ENCODE results near the gene LTB4R2. TPM values are rescaled to one million over a fixed set of nuclear protein-coding genes. Genes with fewer than 3 reads are reported as not detected.

Gene LTB4R2
- total and polyA plus RNA-seq, 2 experiments from 2014 or later, result 0.40 to 12.6 TPM

DNA sequence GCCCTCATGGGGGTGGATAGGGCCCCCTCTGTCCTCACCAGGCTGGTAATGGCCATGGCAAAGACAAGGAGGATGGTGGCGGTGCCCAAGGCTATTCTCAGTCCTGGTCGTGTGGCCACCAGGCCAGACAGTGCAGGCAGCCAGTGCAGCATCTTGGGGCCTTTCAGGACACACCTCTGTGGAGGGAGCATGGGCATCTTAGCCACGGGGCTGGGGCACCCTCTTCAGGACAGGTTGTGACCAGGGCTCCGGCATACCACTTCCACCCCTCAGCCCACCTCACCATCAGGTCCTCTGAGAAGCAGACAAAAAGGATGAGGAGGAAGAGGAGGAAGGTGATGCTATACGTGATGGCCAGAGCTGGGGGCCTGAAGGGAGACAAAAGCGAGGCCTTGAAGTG lies 14.1 kb downstream of the LTB4R2 start:
- Histone ChIP-seq H3K27me3 (ENCODE audit: insufficient read depth) (peaks cover 30% of the 10 kb centered on the region), H3K36me3 (ENCODE audit: insufficient read depth) (no peaks in the 10 kb centered on the region), H3K79me2 (replicated peaks; ENCODE audit: insufficient read depth) (no peaks in the 10 kb centered on the region), H3K4me2 (no peak overlapping the region), H3K4me1 (ENCODE audit: insufficient read depth) (no peaks in the 10 kb centered on the region), H3K27ac (ENCODE audit: low read depth) (no peak overlapping the region), H3K9me2 (ENCODE audit: insufficient read depth) (no peaks in the 10 kb centered on the region), H3F3A (replicated peaks; ENCODE audit: low read depth) (no peaks in the 10 kb centered on the region), H4K20me1 (replicated peaks; ENCODE audit: insufficient read depth) (no peaks in the 10 kb centered on the region), H3K4me3 (no peak overlapping the region), H2AFZ (no peak overlapping the region)
- no peaks in the 10 kb centered on the region; the same call in 2 of the 3 replicates for H3K36me3 Mint-ChIP-seq (ENCODE audit: low read depth)
- H3K4me1 Mint-ChIP-seq, result peaks cover 2% of the 10 kb centered on the region; the same call in 1 of the 3 replicates
- DNase-seq (ENCODE audit: low spot score) (no peak), ATAC-seq (no peak)
- H3K9me3 Mint-ChIP-seq, result no peaks in the 10 kb centered on the region; the same call in 2 of the 3 replicates
- H3K27ac Mint-ChIP-seq, result no peak overlapping the region
- TF ChIP-seq CTCF (conservative IDR thresholded peaks at IDR 0.05; ENCODE audit: low read depth in 2 of 2), result 0 out of 4 replicates have a peak, but pooled peaks of 1 of the 2 experiments have one; percentile 2
- no peak for TF ChIP-seq EZH2 (IDR thresholded peaks at IDR 0.05; ENCODE audit: low read depth, unreplicated experiment)
- H3K27me3 Mint-ChIP-seq (ENCODE audit: insufficient read depth, low read depth, poor library complexity), result peaks cover 16% of the 10 kb centered on the region
- H3K4me3 Mint-ChIP-seq, result no peak overlapping the region

DNA sequence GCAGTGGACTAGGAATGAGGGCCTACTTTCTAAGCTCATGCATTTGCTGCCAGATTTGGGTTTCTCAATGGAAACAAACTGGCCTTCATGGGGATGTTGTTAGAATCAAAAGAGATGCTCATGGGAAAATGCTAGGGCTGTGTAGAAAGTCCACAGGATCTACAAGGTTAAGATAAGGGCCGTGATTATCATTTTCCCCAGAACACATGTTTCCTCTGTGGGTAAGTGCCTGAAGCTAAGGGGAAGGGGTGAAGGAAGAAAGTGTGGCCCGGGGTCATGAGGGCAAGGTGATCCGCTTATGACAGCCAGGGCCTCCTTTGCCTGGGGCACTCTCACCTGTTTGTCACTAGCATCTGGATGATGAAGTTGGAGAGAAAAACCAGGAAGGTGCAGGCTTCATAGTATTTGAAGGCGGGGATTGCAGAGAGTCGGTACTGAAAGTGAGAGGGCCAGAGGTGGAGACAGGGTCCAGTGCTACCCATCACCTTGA lies 15.1 kb downstream of the LTB4R2 start:
- H2AFZ ChIP-seq, result no peak overlapping the region
- no peaks in the 10 kb centered on the region; the same call in 2 of the 3 replicates for H3K9me3 Mint-ChIP-seq
- peaks cover 2% of the 10 kb centered on the region; the same call in 1 of the 3 replicates for H3K4me1 Mint-ChIP-seq
- H3K27me3 Mint-ChIP-seq (ENCODE audit: insufficient read depth, low read depth, poor library complexity), result peaks cover 19% of the 10 kb centered on the region
- H3K36me3 ChIP-seq (ENCODE audit: insufficient read depth), result no peaks in the 10 kb centered on the region
- H3K9me2 ChIP-seq (ENCODE audit: insufficient read depth), result no peaks in the 10 kb centered on the region
- DNase-seq (ENCODE audit: low spot score) (no peak), ATAC-seq (no peak)
- H3K4me3 Mint-ChIP-seq, result no peak overlapping the region
- H3K4me2 ChIP-seq, result no peak overlapping the region
- no peaks in the 10 kb centered on the region for H3F3A ChIP-seq (replicated peaks; ENCODE audit: low read depth)
- H4K20me1 ChIP-seq (replicated peaks; ENCODE audit: insufficient read depth), result no peaks in the 10 kb centered on the region
- no peaks in the 10 kb centered on the region for H3K4me1 ChIP-seq (ENCODE audit: insufficient read depth)
- H3K27ac Mint-ChIP-seq, result no peak overlapping the region
- peaks cover 27% of the 10 kb centered on the region for H3K27me3 ChIP-seq (ENCODE audit: insufficient read depth)
- no peak overlapping the region for H3K27ac ChIP-seq (ENCODE audit: low read depth)
- H3K4me3 ChIP-seq, result no peak overlapping the region
- H3K36me3 Mint-ChIP-seq (ENCODE audit: low read depth), result no peaks in the 10 kb centered on the region; the same call in 2 of the 3 replicates
- no peaks in the 10 kb centered on the region for H3K79me2 ChIP-seq (replicated peaks; ENCODE audit: insufficient read depth)
- TF ChIP-seq POLR2AphosphoS5 (IDR thresholded peaks at IDR 0.05; ENCODE audit: low read depth) (no peak), CREB1 (CRISPR knock-in tag; IDR thresholded peaks at IDR 0.05; ENCODE audit: low read depth) (no peak), JUNB (IDR thresholded peaks at IDR 0.05; ENCODE audit: unreplicated experiment) (no peak), STAT1 (IDR thresholded peaks at IDR 0.05; ENCODE audit: unreplicated experiment) (no peak), ZNF462 (CRISPR knock-in tag; IDR thresholded peaks at IDR 0.05) (no peak), NANOG (IDR thresholded peaks at IDR 0.05; ENCODE audit: borderline replicate concordance) (no peak), EZH2 (IDR thresholded peaks at IDR 0.05; ENCODE audit: low read depth, unreplicated experiment) (no peak), CTCF (conservative IDR thresholded peaks at IDR 0.05; ENCODE audit: low read depth in 2 of 2) (no peak), ZNF331 (CRISPR knock-in tag; IDR thresholded peaks at IDR 0.05; ENCODE audit: low read depth) (no peak)
- TF ChIP-seq, protein P1, sequence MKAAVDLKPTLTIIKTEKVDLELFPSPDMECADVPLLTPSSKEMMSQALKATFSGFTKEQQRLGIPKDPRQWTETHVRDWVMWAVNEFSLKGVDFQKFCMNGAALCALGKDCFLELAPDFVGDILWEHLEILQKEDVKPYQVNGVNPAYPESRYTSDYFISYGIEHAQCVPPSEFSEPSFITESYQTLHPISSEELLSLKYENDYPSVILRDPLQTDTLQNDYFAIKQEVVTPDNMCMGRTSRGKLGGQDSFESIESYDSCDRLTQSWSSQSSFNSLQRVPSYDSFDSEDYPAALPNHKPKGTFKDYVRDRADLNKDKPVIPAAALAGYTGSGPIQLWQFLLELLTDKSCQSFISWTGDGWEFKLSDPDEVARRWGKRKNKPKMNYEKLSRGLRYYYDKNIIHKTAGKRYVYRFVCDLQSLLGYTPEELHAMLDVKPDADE (IDR thresholded peaks at IDR 0.05), result no peak

Measured in GM23338 (cell line).